Measurements from ENCODE around the gene COMP. TPM values are rescaled to one million over a fixed set of nuclear protein-coding genes. Genes with fewer than 3 reads are reported as not detected.

The COMP gene
- polyA plus RNA-seq, 1 of the 3 experiments (the other 2 are of a cell fraction) = 0.26 TPM

DNA sequence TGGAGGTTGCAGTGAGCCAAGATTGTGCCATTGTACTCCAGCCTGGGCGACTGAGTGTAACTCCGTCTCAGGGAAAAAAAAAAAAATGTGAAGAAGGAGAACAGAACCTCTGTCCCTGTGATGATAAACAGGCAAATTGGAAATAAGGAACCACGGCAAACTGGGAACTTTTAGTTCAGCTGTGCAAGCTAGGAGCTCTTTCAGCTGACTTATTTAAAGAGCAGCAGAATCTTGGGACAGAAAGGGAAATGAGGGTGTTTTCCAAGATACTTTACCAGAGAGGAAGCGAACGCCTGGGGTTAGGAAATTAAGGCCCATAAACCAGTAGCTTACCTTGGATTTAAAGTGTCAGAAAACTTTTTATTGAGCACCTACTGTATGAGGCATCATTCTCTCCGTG is 37.7 kb upstream of the COMP start:
- ChIA-PET CTCF (interaction anchor here (0.8 kb wide), 1 partner anchor 235 kb away, joined by 3 read pairs; no protein-coding TSS in a partner anchor), POLR2A (interaction anchor here (0.6 kb wide), 1 partner anchor 180 kb away, joined by 3 read pairs; no protein-coding TSS in a partner anchor)
- TF ChIP-seq FOXM1 (IDR thresholded peaks at IDR 0.05; ENCODE audit: low read depth) (no peak), MEF2A (IDR thresholded peaks at IDR 0.05; ENCODE audit: borderline replicate concordance, low read depth) (no peak), EZH2phosphoT487 (IDR thresholded peaks at IDR 0.05; ENCODE audit: borderline replicate concordance, low read depth) (no peak), RXRA (IDR thresholded peaks at IDR 0.05; ENCODE audit: borderline replicate concordance, low read depth) (no peak), FOXJ3 (CRISPR knock-in tag; IDR thresholded peaks at IDR 0.05) (no peak), TCF12 (IDR thresholded peaks at IDR 0.05) (no peak), NRF1 (IDR thresholded peaks at IDR 0.05; ENCODE audit: low read depth, low read length) (no peak), TEAD4 (IDR thresholded peaks at IDR 0.05; ENCODE audit: borderline replicate concordance, insufficient read depth) (no peak), POLR2AphosphoS5 (IDR thresholded peaks at IDR 0.05; ENCODE audit: low read depth, low read length) (no peak)
- TF ChIP-seq, protein P1, sequence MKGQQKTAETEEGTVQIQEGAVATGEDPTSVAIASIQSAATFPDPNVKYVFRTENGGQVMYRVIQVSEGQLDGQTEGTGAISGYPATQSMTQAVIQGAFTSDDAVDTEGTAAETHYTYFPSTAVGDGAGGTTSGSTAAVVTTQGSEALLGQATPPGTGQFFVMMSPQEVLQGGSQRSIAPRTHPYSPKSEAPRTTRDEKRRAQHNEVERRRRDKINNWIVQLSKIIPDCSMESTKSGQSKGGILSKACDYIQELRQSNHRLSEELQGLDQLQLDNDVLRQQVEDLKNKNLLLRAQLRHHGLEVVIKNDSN (IDR thresholded peaks at IDR 0.05; ENCODE audit: borderline replicate concordance, low read depth) = no peak
- TF ChIP-seq, protein P2, sequence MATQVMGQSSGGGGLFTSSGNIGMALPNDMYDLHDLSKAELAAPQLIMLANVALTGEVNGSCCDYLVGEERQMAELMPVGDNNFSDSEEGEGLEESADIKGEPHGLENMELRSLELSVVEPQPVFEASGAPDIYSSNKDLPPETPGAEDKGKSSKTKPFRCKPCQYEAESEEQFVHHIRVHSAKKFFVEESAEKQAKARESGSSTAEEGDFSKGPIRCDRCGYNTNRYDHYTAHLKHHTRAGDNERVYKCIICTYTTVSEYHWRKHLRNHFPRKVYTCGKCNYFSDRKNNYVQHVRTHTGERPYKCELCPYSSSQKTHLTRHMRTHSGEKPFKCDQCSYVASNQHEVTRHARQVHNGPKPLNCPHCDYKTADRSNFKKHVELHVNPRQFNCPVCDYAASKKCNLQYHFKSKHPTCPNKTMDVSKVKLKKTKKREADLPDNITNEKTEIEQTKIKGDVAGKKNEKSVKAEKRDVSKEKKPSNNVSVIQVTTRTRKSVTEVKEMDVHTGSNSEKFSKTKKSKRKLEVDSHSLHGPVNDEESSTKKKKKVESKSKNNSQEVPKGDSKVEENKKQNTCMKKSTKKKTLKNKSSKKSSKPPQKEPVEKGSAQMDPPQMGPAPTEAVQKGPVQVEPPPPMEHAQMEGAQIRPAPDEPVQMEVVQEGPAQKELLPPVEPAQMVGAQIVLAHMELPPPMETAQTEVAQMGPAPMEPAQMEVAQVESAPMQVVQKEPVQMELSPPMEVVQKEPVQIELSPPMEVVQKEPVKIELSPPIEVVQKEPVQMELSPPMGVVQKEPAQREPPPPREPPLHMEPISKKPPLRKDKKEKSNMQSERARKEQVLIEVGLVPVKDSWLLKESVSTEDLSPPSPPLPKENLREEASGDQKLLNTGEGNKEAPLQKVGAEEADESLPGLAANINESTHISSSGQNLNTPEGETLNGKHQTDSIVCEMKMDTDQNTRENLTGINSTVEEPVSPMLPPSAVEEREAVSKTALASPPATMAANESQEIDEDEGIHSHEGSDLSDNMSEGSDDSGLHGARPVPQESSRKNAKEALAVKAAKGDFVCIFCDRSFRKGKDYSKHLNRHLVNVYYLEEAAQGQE (IDR thresholded peaks at IDR 0.05; ENCODE audit: low read depth, low read length) = no peak
- peaks cover 15% of the 10 kb centered on the region for H4K20me1 ChIP-seq (ENCODE audit: insufficient read depth)
- H3K27ac ChIP-seq (ENCODE audit: low read depth in 2 of 2, low read length in 1 of 2) = no peak overlapping the region
- H3K4me1 ChIP-seq (ENCODE audit: control insufficient read depth in 1 of 2, insufficient read depth in 2 of 2, low read depth in 1 of 2, low read length in 1 of 2) = peaks cover 3 to 9% of the 10 kb centered on the region in 2 experiments; a peak in 2 of 4 replicates
- H3K36me3 ChIP-seq (replicated peaks in 1 of 2; ENCODE audit: control insufficient read depth in 1 of 2, insufficient read depth in 2 of 2, low read length in 1 of 2) = no peaks in the 10 kb centered on the region
- H3F3A ChIP-seq (replicated peaks; ENCODE audit: insufficient read depth) = no peaks in the 10 kb centered on the region
- H3K9me3 ChIP-seq = peaks cover 6% of the 10 kb centered on the region; the same call in 1 of the 2 replicates
- H3K79me2 ChIP-seq (ENCODE audit: insufficient read depth) = peaks cover 19% of the 10 kb centered on the region
- no peak overlapping the region for H3K4me2 ChIP-seq
- H3K27me3 ChIP-seq (ENCODE audit: insufficient read depth) = no peaks in the 10 kb centered on the region
- no peak overlapping the region for H3K9ac ChIP-seq
- H3K4me3 ChIP-seq (ENCODE audit: low read depth in 2 of 2, low read length in 1 of 2) = no peak overlapping the region
- no peak for DNase-seq
- no peak overlapping the region for H2AFZ ChIP-seq (ENCODE audit: low read depth)
- no peaks in the 10 kb centered on the region for H3K9me2 ChIP-seq
- 44% methylated on average over 6 of the region's 6 CpGs for WGBS (ENCODE audit: low lambda C conversion rate)

DNA sequence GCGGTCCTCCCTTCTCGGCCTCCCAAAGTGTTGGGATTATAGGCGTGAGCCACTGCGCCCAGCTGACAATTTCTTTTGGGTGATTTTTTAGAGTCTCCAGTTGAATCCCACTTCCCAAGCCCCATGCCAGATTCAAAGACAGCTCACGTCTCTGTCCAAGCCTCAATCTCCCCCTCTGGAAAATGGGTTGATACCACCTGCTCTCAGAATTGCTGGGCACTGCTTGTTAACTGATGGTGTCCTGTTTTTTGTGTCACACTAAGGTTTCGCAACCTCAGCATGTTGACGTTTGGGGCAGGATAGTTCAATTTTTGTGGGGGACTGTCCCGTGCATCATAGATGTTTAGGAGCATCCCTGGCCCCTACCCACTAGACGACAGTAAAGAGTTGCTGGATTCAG is 26.5 kb upstream of the COMP start:
- TF ChIP-seq MXI1 (IDR thresholded peaks at IDR 0.05; ENCODE audit: low read depth, low read length) = no peak
- TF ChIP-seq RFX5 (IDR thresholded peaks at IDR 0.05; ENCODE audit: low read length) = no peak
- TF ChIP-seq NRF1 (IDR thresholded peaks at IDR 0.05; ENCODE audit: low read depth, low read length) = no peak
- TF ChIP-seq, protein P3, sequence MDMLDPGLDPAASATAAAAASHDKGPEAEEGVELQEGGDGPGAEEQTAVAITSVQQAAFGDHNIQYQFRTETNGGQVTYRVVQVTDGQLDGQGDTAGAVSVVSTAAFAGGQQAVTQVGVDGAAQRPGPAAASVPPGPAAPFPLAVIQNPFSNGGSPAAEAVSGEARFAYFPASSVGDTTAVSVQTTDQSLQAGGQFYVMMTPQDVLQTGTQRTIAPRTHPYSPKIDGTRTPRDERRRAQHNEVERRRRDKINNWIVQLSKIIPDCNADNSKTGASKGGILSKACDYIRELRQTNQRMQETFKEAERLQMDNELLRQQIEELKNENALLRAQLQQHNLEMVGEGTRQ (IDR thresholded peaks at IDR 0.05; ENCODE audit: borderline replicate concordance, low read depth, low read length) = no peak
- TF ChIP-seq SIN3A (IDR thresholded peaks at IDR 0.05; ENCODE audit: borderline replicate concordance, low read depth, low read length) = no peak
- TF ChIP-seq YY1 (IDR thresholded peaks at IDR 0.05; ENCODE audit: low read depth) = no peak
- TF ChIP-seq, protein P1 (IDR thresholded peaks at IDR 0.05; ENCODE audit: borderline replicate concordance, low read depth) = no peak
- TF ChIP-seq, protein P4, sequence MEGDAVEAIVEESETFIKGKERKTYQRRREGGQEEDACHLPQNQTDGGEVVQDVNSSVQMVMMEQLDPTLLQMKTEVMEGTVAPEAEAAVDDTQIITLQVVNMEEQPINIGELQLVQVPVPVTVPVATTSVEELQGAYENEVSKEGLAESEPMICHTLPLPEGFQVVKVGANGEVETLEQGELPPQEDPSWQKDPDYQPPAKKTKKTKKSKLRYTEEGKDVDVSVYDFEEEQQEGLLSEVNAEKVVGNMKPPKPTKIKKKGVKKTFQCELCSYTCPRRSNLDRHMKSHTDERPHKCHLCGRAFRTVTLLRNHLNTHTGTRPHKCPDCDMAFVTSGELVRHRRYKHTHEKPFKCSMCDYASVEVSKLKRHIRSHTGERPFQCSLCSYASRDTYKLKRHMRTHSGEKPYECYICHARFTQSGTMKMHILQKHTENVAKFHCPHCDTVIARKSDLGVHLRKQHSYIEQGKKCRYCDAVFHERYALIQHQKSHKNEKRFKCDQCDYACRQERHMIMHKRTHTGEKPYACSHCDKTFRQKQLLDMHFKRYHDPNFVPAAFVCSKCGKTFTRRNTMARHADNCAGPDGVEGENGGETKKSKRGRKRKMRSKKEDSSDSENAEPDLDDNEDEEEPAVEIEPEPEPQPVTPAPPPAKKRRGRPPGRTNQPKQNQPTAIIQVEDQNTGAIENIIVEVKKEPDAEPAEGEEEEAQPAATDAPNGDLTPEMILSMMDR (IDR thresholded peaks at IDR 0.05) = no peak
- TF ChIP-seq FOSL2 (IDR thresholded peaks at IDR 0.05; ENCODE audit: borderline replicate concordance, low read depth) = no peak
- TF ChIP-seq, protein P5, sequence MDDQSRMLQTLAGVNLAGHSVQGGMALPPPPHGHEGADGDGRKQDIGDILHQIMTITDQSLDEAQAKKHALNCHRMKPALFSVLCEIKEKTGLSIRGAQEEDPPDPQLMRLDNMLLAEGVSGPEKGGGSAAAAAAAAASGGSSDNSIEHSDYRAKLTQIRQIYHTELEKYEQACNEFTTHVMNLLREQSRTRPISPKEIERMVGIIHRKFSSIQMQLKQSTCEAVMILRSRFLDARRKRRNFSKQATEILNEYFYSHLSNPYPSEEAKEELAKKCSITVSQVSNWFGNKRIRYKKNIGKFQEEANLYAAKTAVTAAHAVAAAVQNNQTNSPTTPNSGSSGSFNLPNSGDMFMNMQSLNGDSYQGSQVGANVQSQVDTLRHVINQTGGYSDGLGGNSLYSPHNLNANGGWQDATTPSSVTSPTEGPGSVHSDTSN (IDR thresholded peaks at IDR 0.05) = no peak
- no peak overlapping the region for H2AFZ ChIP-seq (ENCODE audit: low read depth)
- H3F3A ChIP-seq (replicated peaks; ENCODE audit: insufficient read depth) = no peaks in the 10 kb centered on the region
- H3K9me3 ChIP-seq = no peaks in the 10 kb centered on the region
- DNase-seq = no peak
- POLR2A ChIA-PET = no interaction called here
- no peak overlapping the region for H3K27ac ChIP-seq (ENCODE audit: low read depth in 2 of 2, low read length in 1 of 2)
- H3K79me2 ChIP-seq (ENCODE audit: insufficient read depth) = no peaks in the 10 kb centered on the region
- H3K9me2 ChIP-seq = no peaks in the 10 kb centered on the region
- H3K4me1 ChIP-seq (ENCODE audit: control insufficient read depth in 1 of 2, insufficient read depth in 2 of 2, low read depth in 1 of 2, low read length in 1 of 2) = no peaks in the 10 kb centered on the region
- no peaks in the 10 kb centered on the region for H3K36me3 ChIP-seq (replicated peaks in 1 of 2; ENCODE audit: control insufficient read depth in 1 of 2, insufficient read depth in 2 of 2, low read length in 1 of 2)
- CTCF ChIA-PET = interaction anchor here (0.8 kb wide), 1 partner anchor 14 kb away, joined by 4 read pairs; the partner anchor contains the start of gene UPF1
- no peak overlapping the region for H3K4me2 ChIP-seq
- H3K9ac ChIP-seq = no peak overlapping the region
- WGBS (ENCODE audit: low lambda C conversion rate) = 81% methylated on average over 9 of the region's 9 CpGs
- no peaks in the 10 kb centered on the region; the same call in 1 of the 2 replicates for H3K27me3 ChIP-seq (ENCODE audit: insufficient read depth)
- H3K4me3 ChIP-seq (ENCODE audit: low read depth in 2 of 2, low read length in 1 of 2) = no peak overlapping the region
- H4K20me1 ChIP-seq (ENCODE audit: insufficient read depth) = no peaks in the 10 kb centered on the region

All from SK-N-SH (cell line).